KBM-7 (cell line): ENCODE measurements around the gene DSTYK.
A peak's percentile ranks its signal among the peaks of the same experiment; 100 is the strongest.
"Not testable (repeated sequence)": the region's sequence is repeated elsewhere in the genome, so short reads cannot be mapped to it uniquely, and the experiment has no call there.

ENCODE experiments used
- DNase-seq: peaks from one replicate; pipeline ENCODE4 v3.0.0-alpha.2; 2015
- in situ Hi-C: fragments of 300-500 bp; cut with MboI; formaldehyde crosslinking; loops from 2 replicates; pipeline ENCODE4 v1.14.3; 2020; ENCODE audit warnings: low sequenced_read_pairs, low pct_unique_long_range_greater_than_20kb, mixed read lengths

The DSTYK gene

DNA sequence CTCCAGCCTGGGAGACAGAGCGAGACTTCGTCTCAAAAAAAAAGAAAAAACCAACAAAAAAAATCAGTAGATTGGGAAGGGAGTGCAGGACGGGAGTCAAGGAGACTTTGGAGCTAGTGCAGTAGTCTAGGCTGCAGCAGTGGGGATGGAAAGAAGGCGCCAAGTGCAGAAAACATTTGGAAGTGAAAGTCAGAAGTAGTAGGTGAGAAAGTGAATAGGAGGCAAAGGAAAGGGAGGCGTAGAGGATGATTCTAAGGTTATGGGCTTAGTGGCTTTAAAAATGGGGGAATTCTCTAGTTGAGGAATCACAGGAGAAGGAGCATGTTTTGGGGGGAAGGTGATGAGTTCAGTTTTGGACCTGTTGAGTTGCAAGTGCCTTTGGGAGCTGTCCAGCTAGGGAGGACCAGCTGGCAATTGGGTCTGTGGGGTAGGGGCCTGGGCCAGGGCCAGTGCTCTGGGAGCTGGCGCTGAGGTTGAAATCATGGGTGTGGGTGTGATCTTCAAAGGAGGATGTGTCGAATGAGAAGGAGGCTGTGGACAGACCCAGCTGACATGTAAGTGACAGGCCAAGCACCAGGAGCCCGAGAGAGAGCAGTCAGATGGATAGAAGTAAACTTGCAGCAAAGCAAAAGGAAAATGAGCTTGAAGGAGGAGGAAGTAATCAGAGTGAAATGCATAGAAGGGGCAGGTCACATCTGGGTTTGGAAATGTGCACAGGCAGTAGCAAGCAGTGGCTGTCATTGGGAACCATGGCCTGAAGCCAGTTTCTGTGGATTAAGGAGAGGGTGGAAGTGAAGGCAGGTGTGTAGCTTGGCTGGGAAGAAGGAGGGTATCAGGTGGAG is 32.1 kb upstream of the DSTYK start:
- in situ Hi-C loops = no loop called here
- no peak for DNase-seq

DNA sequence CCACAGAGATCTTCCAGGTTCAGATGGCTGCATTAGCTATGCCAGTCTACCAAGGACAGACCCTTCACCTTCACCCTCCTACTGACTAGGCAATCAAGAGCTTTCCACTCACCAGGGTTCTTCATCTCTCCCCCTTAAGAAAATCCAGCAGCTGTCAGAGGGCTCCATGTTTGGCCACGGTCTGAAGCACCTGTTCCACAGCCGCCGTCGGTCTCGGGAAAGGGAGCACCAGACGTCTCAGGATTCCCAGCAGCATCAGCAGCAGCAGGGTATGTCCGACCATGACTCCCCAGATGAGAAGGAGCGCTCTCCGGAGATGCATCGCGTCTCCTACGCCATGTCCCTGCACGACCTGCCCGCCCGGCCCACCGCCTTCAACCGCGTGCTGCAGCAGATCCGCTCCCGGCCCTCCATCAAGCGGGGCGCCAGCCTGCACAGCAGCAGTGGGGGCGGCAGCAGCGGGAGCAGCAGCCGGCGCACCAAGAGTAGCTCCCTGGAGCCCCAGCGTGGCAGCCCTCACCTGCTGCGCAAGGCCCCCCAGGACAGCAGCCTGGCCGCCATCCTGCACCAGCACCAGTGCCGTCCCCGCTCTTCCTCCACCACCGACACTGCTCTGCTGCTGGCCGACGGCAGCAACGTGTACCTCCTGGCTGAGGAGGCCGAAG is 30.0 kb upstream of the DSTYK start:
- in situ Hi-C loops = no loop called here
- no peak for DNase-seq

DNA sequence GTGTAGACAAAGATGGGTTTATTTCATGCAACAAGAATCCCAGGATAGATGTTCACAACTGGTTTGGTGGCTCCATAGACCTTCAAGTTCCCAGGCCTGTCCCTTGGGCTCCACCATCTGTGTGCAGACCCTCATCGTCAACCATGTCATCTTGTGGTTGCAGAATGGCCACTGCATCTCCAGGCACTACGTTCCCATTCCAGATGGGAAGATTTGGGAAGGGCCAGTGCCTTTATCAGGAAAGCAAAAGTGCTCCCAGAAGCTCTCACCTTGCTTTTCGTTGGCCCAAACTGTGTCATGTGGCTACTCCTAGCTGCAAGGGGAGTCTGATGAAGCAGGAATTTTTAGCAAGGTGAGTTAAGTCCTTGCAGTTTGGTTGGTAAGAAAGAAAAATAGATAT is 29.1 kb upstream of the DSTYK start:
- in situ Hi-C loops = no loop called here
- no peak for DNase-seq

DNA sequence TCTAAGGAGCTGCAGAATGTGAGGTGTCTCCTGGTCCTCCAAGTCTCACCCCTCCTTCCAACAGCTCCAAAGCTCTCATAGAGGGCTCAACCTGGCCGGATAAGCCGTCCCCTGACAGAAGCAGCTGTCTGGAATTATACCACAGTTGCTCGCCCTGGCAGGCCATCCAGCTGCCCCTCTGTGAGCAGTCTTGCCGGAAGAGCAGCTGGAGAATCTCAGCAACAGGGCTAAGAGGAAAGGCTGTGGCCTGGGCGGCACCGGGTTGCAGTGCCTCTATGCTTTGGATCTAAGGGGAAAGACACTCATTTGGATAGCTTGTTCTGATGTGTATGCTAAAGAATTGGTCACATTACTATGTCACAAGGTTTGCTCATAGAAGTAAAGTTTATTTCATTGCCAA is 28.6 kb upstream of the DSTYK start:
- in situ Hi-C loops = no loop called here
- DNase-seq = no peak

DNA sequence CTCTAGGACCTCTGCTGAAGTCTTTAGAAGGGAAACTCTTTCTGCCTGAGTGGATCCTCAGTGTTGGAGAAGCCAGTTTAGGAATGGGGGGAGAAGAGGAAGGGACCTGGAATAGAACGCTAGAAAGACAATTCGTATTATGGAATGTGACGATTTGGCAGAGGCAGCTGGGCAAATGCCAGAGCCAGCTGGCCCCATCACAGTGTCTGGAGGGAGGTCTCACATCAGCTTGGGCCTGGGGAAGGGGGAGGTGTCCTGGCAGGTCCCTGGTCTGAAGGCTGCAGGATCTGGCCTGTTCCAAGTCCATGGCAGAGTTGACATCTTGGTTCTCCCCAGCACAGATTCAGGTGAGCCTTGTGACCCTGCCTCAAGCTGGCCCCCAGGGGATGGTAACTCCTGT is 27.6 kb upstream of the DSTYK start:
- in situ Hi-C loops = no loop called here
- no peak for DNase-seq

DNA sequence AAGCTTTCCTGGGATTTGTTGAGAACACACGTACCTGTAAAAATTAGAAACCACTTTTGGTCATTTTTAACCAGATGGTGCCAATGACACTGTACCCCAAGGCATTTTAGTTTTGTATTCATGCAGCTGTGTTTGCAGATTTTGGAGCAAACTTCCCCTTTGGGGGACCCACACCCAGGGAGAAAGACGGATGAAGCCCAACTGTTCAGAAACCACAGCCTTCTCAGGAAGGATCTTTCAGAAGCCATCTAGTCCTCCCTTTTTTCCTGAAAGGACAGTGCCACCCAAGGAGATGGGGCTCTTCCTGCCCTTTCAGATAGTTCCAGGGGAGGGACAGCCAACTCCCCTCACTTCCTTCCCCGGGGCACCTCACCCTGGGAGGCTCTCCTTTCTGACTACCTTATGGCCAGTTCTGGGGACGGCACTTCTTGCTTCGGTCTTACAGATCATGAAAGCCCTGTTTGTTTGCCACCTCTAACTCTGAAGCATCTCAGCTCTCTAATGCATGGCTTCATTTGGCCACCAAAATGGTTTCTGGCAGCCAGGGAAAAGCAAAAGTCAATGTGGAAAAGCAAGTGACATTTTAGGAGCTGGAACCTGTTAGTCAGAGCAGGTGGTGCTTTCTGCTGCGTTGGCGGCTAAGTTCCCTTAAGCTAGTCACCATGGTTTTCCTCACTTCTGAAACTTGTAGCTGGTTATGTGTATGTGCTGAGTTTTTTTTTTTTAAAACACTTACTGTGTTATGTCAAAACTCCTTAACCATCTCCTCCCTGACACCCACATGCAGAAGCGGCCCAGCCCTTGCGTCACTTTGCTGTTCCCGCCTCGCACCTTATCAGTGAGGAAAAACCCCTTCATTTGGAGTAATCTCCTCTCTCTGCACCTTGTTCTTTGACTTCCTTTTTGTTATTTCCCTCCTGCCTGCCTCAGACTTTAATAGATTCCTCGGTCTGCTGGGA is 26.3 kb upstream of the DSTYK start:
- peak; percentile 67 for DNase-seq

DNA sequence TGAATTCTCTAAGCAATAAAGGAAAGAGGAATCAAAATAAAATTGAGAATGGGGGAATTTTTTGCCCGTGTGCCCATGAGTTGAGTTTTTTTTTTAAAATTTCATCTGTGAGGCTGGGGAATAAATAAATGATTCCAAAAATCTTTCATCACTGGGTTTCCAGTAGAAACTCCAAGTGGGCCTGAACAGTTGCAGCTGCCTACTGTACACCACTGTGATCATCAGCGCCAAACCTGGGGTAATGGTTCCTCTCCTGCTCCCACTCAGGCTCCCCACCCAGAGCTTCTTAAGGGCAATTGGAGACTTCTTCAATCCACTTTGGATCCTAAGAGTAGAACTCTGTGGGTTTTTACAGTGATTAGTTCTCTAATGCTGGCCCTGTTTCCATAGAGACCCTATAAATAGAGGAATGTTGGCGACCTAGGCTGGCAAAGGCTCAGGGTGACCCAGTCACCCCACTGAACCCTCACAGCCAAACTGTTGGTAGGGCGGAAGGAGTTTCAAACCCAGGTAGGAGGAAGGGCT is 25.5 kb upstream of the DSTYK start:
- in situ Hi-C loops = no loop called here
- no peak for DNase-seq

More for the DNA sequence above, 26.3 kb upstream of the DSTYK start:
- in situ Hi-C loops = no loop called here

DNA sequence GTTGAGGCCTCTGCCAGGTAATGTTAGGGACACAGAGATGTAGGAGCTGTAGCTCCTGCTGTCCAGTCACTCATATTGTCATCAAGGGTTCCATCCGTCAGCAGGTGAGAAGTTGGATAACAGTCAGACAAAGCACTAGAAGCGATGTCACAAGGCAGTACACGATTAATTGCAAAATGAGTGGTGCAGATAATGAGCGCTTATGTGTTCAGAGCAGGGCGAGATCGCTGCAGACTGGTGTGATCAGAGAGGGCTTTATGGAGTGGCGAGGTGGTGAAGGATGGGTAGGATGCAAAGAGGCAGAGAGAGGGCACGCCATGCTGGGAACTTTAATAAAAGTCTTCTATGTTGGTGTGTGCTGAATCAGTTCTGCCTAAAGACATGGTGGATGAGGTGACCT is 25.0 kb upstream of the DSTYK start:
- DNase-seq = no peak
- in situ Hi-C loops = no loop called here

DNA sequence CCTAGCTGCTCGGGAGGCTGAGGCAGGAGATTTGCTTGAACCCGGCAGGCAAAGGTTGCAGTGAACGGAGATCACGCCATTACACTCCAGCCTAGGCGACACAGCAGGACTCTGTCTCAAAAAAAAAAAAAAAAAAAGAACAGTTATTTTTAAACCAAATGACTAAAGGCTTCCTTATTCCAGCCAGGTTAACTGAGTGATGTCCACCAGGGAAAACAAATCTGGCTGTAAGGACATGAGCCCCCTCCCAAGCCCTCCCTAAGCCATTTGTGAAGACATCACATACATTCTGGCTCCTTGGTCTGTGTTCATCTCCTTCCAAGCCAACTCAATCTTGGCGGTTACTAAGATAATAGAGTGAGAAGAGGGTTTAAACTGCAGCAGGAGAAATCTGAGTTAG is 24.4 kb upstream of the DSTYK start:
- in situ Hi-C loops = no loop called here
- no peak for DNase-seq

DNA sequence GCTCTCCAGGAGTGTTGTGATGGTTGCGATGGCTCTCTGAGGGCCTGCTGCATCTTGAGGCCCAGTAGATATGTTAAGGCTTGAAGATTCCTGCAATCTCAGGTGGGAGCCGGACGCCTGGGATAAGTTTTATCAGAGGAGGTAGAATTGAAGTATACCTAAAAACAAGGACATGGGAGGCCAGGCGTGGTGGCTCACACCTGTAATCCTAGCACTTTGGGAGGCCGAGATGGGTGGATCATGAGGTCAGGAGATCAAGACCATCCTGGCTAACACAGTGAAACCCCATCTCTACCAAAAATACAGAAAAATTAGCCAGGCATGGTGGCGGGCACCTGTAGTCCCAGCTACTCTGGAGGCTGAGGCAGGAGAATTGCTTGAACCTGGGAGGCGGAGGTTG is 22.5 kb upstream of the DSTYK start:
- in situ Hi-C loops, DNase-seq: not testable (repeated sequence)

DNA sequence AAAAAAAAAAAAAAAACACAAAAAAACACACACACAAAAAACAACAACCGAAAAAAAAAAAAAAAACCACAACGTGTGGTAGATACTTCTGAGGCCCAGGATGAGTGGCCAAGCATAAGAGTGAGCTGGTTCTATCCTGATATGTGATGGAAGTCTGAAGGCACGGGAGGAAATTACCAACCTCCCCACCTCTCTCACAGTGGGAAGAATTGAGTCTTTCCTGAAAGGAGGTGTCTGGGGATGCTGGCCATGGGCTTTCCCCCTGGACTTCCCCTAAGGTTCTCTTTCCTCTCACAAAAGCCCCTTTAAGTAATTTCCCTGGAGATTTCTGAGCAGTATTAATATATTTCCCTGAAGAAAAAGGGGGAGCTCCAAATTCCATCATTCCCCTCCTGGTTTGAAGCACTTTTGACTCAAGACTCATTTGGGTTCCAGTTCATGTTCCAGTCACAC is 21.5 kb upstream of the DSTYK start:
- DNase-seq = no peak
- in situ Hi-C loops = no loop called here

DNA sequence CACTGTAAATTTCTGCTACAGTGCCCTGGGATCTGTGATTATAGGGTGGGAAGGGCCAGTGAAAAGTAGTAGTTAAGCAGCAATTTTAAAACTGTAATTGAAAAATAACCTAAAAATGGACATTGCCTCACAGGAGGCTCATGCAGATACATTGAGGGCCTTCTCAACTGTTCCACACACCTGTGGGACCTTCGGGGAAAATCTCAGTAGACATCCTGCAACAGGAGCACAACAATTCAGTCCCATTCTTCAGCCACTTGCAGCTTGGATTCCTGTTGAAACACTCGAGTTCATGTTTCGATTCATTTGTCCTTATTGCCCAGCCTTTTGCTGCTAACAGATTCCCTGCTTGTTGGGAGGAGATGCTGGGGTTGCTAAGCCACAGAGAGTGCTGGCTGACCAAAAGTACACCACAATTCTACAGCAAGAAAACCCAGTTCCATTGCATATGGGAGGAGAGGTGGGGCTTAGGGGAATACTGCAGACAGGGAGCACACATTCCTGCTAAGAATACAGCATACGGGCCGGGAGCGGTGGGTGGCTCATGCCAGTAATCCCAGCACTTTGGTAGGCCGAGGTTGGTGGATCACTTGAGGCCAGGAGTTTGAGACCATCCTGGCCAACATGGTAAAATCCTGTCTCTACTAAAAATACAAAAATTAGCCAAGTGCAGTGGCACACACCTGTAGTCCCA is 20.8 kb upstream of the DSTYK start:
- no peak for DNase-seq
- in situ Hi-C loops = no loop called here

DNA sequence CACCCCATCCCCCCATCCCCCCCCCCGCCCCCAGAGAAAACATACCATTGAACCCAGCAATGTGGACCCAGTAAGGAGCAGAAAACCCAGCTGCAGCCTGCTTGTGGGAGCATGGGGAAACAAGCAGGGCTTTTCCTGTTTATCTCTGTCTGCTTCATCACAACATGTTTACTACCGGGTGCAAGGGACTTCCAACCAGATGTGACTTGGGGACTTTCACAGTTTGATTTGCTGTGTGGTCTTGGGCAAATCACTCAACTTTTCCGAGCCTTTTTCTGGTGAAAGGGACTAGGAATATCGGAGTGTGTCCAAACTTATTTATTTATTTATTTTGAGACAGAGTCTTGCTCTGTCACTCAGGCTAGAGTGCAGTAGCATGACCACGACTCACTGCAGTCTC is 19.5 kb upstream of the DSTYK start:
- no peak for DNase-seq
- in situ Hi-C loops = no loop called here

DNA sequence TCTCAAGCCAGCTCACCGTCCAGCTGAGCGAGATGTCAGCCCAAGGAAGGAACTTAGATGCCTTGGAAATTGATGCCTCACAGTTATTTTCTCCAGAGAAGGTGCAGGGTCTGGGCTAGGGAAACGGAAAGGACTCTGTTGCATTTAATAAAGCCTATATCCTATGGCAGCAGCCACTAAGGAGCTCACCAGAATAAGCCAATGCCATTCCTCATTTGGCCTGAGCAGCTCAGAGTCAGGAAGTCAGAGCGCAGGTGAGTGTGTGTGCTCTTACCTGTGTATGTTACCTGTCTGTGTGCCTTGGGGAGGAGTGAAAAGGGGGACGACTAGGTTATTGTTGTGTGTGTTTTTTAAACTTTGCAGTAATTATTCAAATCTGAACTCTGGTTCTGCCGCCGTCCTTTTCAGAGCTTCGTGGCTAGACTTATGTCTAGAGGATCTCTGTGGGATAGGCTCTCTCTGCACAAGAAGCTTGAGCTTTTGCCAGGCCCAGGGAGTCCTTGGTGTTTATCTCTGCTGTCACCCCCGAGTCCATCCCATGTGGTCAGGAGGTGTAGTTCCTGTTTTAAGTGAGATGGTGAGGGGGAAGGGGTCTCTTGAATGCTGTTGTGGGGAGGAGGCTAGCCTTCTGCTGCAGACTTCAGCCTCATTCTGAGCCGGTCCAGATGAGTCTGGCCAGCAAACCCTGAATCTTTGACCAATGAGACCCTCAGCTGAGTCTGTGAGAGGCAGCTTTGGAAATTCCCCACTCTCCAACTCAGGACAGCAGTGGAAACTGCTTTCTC is 18.6 kb upstream of the DSTYK start:
- DNase-seq = peak; percentile 78
- in situ Hi-C loops = no loop called here

DNA sequence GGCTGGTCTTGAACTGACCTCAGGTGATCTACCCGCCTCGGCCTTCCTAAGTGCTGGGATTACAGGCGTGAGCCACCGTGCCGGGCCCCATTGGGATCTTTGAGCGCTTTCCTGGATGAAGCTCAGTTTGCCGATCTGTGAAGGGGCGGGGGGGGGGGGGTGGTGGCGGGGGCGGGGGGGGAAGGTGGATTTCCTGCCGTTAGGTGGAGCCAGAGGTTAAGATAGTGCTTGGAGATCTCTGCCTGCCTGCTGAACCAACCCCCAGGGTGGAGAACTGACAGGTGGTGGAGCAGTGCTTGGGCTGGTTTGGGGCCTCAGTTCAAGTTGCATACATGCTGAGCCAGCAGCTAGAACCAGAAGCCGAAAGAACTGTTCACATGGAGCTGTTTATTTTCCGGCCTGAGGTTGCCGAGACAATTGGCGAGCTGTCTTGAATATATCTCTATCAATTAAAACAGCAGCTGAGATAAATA is 17.9 kb upstream of the DSTYK start:
- in situ Hi-C loops = no loop called here
- peak; percentile 77 for DNase-seq

DNA sequence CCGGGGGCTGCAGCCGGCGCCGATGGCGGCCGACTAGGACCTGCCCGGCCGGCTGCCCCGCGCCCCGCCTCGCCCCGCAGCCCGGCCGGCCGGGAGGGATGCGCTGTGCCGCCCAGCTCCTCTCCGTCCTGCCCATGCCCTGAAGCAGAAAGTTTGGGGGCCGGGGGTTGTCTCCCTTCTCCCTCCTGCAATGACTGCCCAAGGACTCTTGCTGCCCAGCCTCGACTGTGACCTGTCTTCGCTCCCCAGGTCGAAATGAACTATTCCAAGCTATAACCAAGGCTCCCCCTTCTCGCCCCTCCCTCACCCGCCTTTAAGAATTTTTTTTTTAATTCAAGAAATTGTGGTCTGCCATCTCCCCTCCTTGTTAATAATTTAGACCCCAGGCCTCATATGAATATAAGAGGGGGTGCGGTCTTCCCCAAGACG is 16.6 kb upstream of the DSTYK start:
- no peak for DNase-seq
- in situ Hi-C loops = no loop called here

DNA sequence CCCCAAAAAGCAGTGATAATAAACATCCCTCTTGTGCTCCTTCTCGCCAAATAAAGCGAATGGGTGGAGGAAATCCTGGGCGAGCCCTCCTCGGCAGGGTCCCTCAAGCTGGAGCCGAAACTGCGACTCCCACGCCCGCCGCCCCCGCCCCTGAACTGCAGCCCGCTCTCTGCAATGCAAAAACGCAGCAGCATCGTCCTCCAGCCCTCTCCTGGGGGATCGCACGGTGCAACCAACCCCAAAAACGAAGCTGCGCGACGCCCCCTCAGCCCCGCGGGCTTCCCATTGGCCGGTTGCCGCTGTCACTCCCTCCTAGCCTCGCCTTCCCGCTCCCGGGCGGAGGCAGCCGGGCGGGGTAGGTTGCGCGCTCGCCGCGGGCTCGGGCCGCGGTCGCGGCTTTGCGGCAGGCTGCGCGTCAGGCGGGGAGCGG is 16.1 kb upstream of the DSTYK start, which contains the start of gene TMCC2:
Gene TMCC2 (plus strand): TSS at position 363 of the 430 bp plus-strand sequence. CDS start 619 bp downstream, outside the sequence.
- peak; percentile 89 for DNase-seq
- in situ Hi-C loops = no loop called here
